ENCODE data around the gene PAX6. TPM values are rescaled to one million over a fixed set of nuclear protein-coding genes. Genes with fewer than 3 reads are reported as not detected.
A peak's percentile ranks its signal among the peaks of the same experiment; 100 is the strongest.

PAX6 gene
- total RNA-seq, 2 experiments from 2014 or later, result not detected

DNA sequence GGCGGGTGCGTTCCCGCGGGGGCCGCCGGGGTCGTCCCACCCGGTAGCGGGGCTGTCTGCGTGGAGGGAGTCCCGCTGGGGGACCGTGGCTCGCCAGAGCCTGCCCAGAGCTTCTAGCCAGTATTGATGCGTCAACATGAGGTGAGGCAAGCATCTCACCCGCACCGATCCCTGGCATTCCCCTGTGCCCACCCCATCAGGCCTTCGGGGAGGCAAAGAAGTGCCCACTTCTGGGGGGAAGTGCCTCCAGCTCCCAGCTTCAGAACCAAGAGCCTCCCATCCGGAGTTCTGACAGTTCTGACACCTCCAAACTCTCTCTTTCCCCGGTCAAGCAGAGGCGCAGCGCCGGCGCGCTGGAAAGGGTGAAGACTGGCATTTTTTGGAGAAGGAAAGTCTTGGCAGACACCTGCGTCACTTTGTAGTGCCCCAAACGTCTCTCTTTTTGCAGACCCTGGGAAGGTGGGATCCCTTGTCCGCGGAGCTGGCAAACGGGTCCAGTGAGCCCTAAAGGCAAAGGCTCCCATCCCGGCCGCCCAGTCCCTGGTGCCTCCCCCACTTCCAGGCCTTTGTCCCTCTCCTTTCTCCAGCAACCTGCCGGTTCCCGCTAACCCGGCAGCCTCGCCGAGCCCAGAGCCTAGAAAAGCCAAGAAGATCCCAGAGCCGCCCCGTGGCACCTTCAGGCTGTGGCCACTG is 3.2 kb upstream of the PAX6 start:
- H2AFZ ChIP-seq (ENCODE audit: low read length), result no peak overlapping the region
- no TSS peak for BruUV-seq (replicated peaks)
- no peak overlapping the region for H3K4me3 ChIP-seq (ENCODE audit: low read depth, low read length, poor library complexity, severe bottlenecking)
- no peaks in the 10 kb centered on the region for H3K36me3 ChIP-seq (ENCODE audit: insufficient read depth, low read length)
- no peaks in the 10 kb centered on the region for H3K9me3 ChIP-seq (ENCODE audit: low read length)
- no peaks in the 10 kb centered on the region for H3K79me2 ChIP-seq (ENCODE audit: insufficient read depth, low read depth, low read length)
- intact Hi-C loops (cut with micrococcal nuclease; ENCODE audit: unreplicated experiment), result no loop called here
- H3K9me2 ChIP-seq (ENCODE audit: insufficient read depth, low read length), result no peaks in the 10 kb centered on the region
- TF ChIP-seq EZH2phosphoT487 (IDR thresholded peaks at IDR 0.05; ENCODE audit: borderline replicate concordance, low read depth, low read length), result no peak
- TF ChIP-seq, protein P1, sequence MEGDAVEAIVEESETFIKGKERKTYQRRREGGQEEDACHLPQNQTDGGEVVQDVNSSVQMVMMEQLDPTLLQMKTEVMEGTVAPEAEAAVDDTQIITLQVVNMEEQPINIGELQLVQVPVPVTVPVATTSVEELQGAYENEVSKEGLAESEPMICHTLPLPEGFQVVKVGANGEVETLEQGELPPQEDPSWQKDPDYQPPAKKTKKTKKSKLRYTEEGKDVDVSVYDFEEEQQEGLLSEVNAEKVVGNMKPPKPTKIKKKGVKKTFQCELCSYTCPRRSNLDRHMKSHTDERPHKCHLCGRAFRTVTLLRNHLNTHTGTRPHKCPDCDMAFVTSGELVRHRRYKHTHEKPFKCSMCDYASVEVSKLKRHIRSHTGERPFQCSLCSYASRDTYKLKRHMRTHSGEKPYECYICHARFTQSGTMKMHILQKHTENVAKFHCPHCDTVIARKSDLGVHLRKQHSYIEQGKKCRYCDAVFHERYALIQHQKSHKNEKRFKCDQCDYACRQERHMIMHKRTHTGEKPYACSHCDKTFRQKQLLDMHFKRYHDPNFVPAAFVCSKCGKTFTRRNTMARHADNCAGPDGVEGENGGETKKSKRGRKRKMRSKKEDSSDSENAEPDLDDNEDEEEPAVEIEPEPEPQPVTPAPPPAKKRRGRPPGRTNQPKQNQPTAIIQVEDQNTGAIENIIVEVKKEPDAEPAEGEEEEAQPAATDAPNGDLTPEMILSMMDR (conservative IDR thresholded peaks at IDR 0.05; ENCODE audit: low read length), result no peak
- no peak for DNase-seq (ENCODE audit: low spot score)
- H3K27ac ChIP-seq (ENCODE audit: low read depth, low read length, poor library complexity, severe bottlenecking), result no peak overlapping the region
- no peak overlapping the region for H3K4me2 ChIP-seq (ENCODE audit: low read length)
- ChIA-PET CTCF (ENCODE audit: unreplicated experiment) (no interaction called here), POLR2A (no interaction called here)
- no peaks in the 10 kb centered on the region for H3K4me1 ChIP-seq (ENCODE audit: insufficient read depth, low read length, poor library complexity, severe bottlenecking)
- H4K20me1 ChIP-seq (ENCODE audit: insufficient read depth, low read length), result no peaks in the 10 kb centered on the region

- Histone ChIP-seq H3K9me2 (ENCODE audit: insufficient read depth, low read length) (no peaks in the 10 kb centered on the region), H3K79me2 (ENCODE audit: insufficient read depth, low read depth, low read length) (no peaks in the 10 kb centered on the region), H3K9me3 (ENCODE audit: low read length) (no peaks in the 10 kb centered on the region), H3K4me2 (ENCODE audit: low read length) (no peak overlapping the region), H3K4me1 (ENCODE audit: insufficient read depth, low read length, poor library complexity, severe bottlenecking) (no peaks in the 10 kb centered on the region), H3K4me3 (ENCODE audit: low read depth, low read length, poor library complexity, severe bottlenecking) (no peak overlapping the region), H3K36me3 (ENCODE audit: insufficient read depth, low read length) (no peaks in the 10 kb centered on the region), H4K20me1 (ENCODE audit: insufficient read depth, low read length) (no peaks in the 10 kb centered on the region), H2AFZ (ENCODE audit: low read length) (no peak overlapping the region), H3K27ac (ENCODE audit: low read depth, low read length, poor library complexity, severe bottlenecking) (no peak overlapping the region)
- no peak for TF ChIP-seq EZH2phosphoT487 (IDR thresholded peaks at IDR 0.05; ENCODE audit: borderline replicate concordance, low read depth, low read length)
- DNase-seq (ENCODE audit: low spot score), result no peak
- ChIA-PET POLR2A (no interaction called here), CTCF (ENCODE audit: unreplicated experiment) (no interaction called here)
- intact Hi-C loops (cut with micrococcal nuclease; ENCODE audit: unreplicated experiment), result no loop called here
- BruUV-seq (replicated peaks), result no TSS peak
Measured at GRCh38 chr11:31813391-31814175, 2.5 kb upstream of the PAX6 start.

DNA sequence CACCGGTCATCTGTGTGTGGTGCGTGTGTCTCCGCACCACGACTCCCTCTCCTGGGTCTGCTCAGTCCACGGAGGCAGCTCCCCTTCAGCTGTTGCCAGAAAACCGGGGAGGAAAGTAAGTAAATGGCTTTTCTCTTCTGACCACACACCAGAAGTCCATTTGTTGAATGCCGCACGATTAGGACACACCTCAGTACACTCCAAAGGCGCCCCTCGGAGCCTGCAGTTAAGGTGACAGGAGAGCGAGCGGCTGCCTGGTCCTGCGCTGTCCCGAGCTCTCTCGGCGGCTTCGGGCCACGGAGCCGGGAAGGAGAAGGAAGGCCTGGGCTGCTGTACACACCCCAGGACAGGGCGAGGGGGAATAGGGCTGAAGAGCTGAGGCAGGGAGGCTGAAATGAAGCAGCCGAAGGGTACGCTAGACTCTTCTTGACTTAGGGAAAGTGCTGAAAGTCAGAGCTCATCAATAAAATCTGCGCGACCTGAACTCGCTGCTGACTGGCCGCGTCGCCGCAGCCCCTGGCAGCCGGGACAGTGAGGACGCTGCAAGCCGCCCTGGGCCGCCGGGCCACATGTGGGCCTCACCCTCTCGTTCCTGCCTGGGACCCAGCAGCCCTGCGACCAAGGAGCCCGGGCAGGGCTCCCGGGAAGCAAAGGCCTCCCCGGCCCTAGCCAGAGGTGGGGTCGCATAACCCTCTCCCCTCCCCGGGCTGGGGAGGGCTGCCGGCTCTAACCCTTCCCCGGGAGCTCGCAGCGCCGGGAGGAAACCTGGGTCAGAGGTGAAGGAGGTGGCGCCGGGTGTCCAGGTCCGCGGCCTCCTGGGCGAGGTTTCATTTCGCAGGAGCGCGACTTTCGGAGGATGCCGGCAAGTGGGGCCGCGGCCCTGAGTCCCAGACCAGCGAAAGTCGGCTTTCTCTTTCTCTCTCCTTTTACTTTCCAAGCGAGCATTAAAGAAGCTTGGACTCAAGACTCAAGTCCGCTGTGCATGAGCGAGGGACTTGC is 1.6 kb upstream of the PAX6 start:
- intact Hi-C loops (cut with micrococcal nuclease; ENCODE audit: unreplicated experiment), result no loop called here
- Histone ChIP-seq H3K27ac (ENCODE audit: low read depth, low read length, poor library complexity, severe bottlenecking) (no peak overlapping the region), H3K79me2 (ENCODE audit: insufficient read depth, low read depth, low read length) (no peaks in the 10 kb centered on the region), H3K4me2 (ENCODE audit: low read length) (peak overlapping the region; percentile 9; the same call in 1 of the 2 replicates), H3K9me3 (ENCODE audit: low read length) (no peaks in the 10 kb centered on the region), H3K36me3 (ENCODE audit: insufficient read depth, low read length) (no peaks in the 10 kb centered on the region), H3K4me1 (ENCODE audit: insufficient read depth, low read length, poor library complexity, severe bottlenecking) (no peaks in the 10 kb centered on the region), H2AFZ (ENCODE audit: low read length) (no peak overlapping the region), H4K20me1 (ENCODE audit: insufficient read depth, low read length) (no peaks in the 10 kb centered on the region), H3K4me3 (ENCODE audit: low read depth, low read length, poor library complexity, severe bottlenecking) (no peak overlapping the region), H3K9me2 (ENCODE audit: insufficient read depth, low read length) (no peaks in the 10 kb centered on the region)
- TF ChIP-seq, protein P1 (conservative IDR thresholded peaks at IDR 0.05; ENCODE audit: low read length), result no peak
- no peak for TF ChIP-seq EZH2phosphoT487 (IDR thresholded peaks at IDR 0.05; ENCODE audit: borderline replicate concordance, low read depth, low read length)
- DNase-seq (ENCODE audit: low spot score), result no peak
- ChIA-PET POLR2A (no interaction called here), CTCF (ENCODE audit: unreplicated experiment) (no interaction called here)
- BruUV-seq (replicated peaks), result no TSS peak

All from OCI-LY7 (cell line).